ENCODE data around the gene ZMYM5. TPM values are rescaled to one million over a fixed set of nuclear protein-coding genes. Genes with fewer than 3 reads are reported as not detected.
"Not testable (repeated sequence)": the region's sequence is repeated elsewhere in the genome, so short reads cannot be mapped to it uniquely, and the experiment has no call there.

The ZMYM5 gene
- total RNA-seq, result 10 to 100 TPM; 23.6 to 29.0 TPM

DNA sequence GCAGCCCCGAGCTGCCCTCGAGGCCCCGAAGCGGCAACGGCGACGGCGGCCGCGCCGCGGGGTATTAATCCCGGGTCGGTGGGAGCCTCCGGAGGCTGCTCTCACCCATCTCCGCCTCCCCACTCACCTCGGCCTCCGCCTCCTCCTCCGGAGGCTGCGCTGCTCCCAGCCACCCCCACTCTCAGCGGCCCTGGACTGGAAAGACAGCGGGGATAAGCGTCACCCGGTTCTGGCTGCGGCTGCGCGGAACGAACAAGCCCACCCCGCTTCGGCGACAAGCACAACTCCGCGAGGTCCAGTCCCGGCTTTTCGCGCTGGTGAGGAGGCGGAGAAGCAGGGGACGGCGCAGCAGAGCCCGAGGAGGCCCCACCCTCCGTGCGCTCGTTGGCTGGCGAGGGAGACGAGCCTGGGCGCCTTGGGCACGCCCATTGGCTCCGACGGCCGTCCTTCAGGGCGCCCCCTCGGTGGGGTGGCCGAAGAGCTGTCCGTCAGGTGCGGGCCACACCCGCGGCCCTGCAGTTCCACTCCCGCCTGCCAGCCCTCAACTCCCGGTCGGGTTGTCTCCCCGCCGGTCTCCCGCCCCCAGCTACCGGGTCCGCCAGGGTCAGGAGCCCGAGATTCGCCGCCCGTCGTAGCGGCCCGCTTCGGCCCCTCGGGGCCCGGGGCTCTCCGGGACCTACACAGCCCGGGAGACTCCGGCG, at the start of gene ZMYM5:
Gene ZMYM5 (minus strand): TSS at position 327 of the 701 bp plus-strand sequence. CDS start 11,469 bp downstream, outside the sequence.
- H3K36me3 Mint-ChIP-seq (ENCODE audit: insufficient read depth in 2 of 2), result peaks cover 9 to 10% of the 10 kb centered on the region in 2 donors
- peak within 1 kb of the TSS; percentile 97 to 99 for H3K4me3 Mint-ChIP-seq
- H3K27me3 Mint-ChIP-seq (ENCODE audit: low read depth), result no peaks in the 10 kb centered on the region
- ATAC-seq (replicated peaks in 1 of 2), result peak; percentile 89
- DNase-seq, result peak; percentile 97 to 99
- no peaks in the 10 kb centered on the region for H3K9me3 Mint-ChIP-seq
- peaks cover 28% of the 10 kb centered on the region for H3K4me1 Mint-ChIP-seq (ENCODE audit: low read depth)
- H3K27ac Mint-ChIP-seq, result peak within 1 kb of the TSS; percentile 97

- Mint-ChIP-seq H3K27me3 (ENCODE audit: low read depth) (no peaks in the 10 kb centered on the region), H3K9me3 (peaks cover 0 to 2% of the 10 kb centered on the region in 2 donors)
Measured at GRCh38 chr13:19910336-19911072, 47.1 kb upstream of the ZMYM5 start.

DNA sequence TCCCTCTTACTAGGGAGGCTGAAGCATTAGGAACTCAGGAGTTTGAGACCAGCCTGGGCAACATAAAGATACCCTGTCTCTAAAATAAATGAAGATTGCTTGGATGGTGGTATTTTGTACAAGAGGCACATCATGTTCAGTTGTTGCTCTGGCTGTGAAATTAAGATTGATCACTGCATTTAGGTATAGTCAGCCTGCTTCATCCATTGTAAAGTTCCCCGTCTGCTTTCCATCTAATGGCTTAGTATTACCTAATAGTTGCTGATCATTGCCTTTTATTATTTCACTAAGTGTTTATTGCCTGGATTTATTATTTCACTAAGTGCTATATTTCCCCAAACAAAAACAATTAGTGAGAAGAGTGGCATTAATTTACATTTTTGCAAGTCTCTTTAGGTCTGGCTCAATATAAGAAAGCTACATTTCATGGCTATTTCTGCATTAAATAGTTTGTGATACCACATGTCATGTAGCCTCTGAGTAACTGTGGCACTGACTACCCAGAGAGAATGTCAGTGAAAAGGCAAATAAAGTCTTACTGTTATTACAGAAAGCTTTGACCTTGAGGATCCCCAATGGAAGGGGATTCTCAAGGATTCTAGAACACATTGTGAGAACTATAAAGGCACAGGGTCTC, 45.0 kb upstream of the ZMYM5 start:
- Mint-ChIP-seq H3K27ac (no peak overlapping the region), H3K4me3 (no peak overlapping the region), H3K4me1 (ENCODE audit: low read depth) (no peaks in the 10 kb centered on the region), H3K36me3 (ENCODE audit: insufficient read depth in 2 of 2) (no peaks in the 10 kb centered on the region), H3K9me3 (no peaks in the 10 kb centered on the region), H3K27me3 (ENCODE audit: low read depth) (no peaks in the 10 kb centered on the region)
- no peak for ATAC-seq (replicated peaks in 1 of 2)
- no peak for DNase-seq

More at GRCh38 chr13:19910336-19911072, 47.1 kb upstream of the ZMYM5 start:
- H3K36me3 Mint-ChIP-seq (ENCODE audit: insufficient read depth in 2 of 2), result no peaks in the 10 kb centered on the region
- no peak overlapping the region for H3K27ac Mint-ChIP-seq
- H3K4me3 Mint-ChIP-seq, result no peak overlapping the region
- H3K4me1 Mint-ChIP-seq (ENCODE audit: low read depth), result no peaks in the 10 kb centered on the region
- ATAC-seq (replicated peaks in 1 of 2) (no peak), DNase-seq (no peak)

- H3K4me3 Mint-ChIP-seq; H3K9me3 Mint-ChIP-seq; ATAC-seq (replicated peaks in 1 of 2); H3K27me3 Mint-ChIP-seq (ENCODE audit: low read depth); H3K36me3 Mint-ChIP-seq (ENCODE audit: insufficient read depth in 2 of 2); DNase-seq; H3K27ac Mint-ChIP-seq; H3K4me1 Mint-ChIP-seq (ENCODE audit: low read depth): not testable (repeated sequence)
Measured at GRCh38 chr13:19905487-19906195, 42.2 kb upstream of the ZMYM5 start.

DNA sequence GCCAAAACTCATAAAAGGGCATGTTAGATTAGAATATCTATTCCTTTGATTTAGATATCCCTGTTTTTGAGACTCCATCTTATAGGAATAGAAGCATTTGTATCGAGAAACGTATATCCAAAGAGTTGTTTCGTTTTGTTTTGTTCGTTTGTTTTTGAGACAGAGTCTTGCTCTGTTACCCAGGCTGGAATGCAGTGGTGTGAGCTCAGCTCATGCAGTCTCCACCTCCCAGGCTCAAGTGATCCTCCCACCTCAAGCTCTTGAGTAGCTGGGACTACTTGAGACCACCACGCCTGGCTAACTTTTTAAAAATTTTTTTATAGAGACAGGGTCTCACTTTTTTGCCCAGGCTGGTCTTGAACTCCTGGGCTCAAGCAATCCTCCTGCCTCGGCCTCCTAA, 26.6 kb upstream of the ZMYM5 start:
- ATAC-seq (replicated peaks in 1 of 2) (no peak), DNase-seq (no peak)
- Mint-ChIP-seq H3K36me3 (ENCODE audit: insufficient read depth in 2 of 2) (no peaks in the 10 kb centered on the region), H3K4me3 (no peak overlapping the region), H3K27ac (no peak overlapping the region), H3K9me3 (no peaks in the 10 kb centered on the region), H3K4me1 (ENCODE audit: low read depth) (no peaks in the 10 kb centered on the region), H3K27me3 (ENCODE audit: low read depth) (no peaks in the 10 kb centered on the region)

GRCh38 chr13:19888799-19889198, 25.4 kb upstream of the ZMYM5 start:
- Mint-ChIP-seq H3K27ac (no peak overlapping the region), H3K9me3 (no peaks in the 10 kb centered on the region), H3K27me3 (ENCODE audit: low read depth) (no peaks in the 10 kb centered on the region), H3K4me3 (no peak overlapping the region), H3K36me3 (ENCODE audit: insufficient read depth in 2 of 2) (no peaks in the 10 kb centered on the region), H3K4me1 (ENCODE audit: low read depth) (no peaks in the 10 kb centered on the region)
- ATAC-seq (replicated peaks in 1 of 2), result no peak
- DNase-seq, result no peak

GRCh38 chr13:19882231-19882630, 18.8 kb upstream of the ZMYM5 start:
- no peaks in the 10 kb centered on the region for H3K4me1 Mint-ChIP-seq (ENCODE audit: low read depth)
- H3K27me3 Mint-ChIP-seq (ENCODE audit: low read depth), result no peaks in the 10 kb centered on the region
- H3K4me3 Mint-ChIP-seq, result no peak overlapping the region
- H3K9me3 Mint-ChIP-seq, result no peaks in the 10 kb centered on the region
- H3K27ac Mint-ChIP-seq, result no peak overlapping the region
- ATAC-seq (replicated peaks in 1 of 2) (no peak), DNase-seq (no peak)
- H3K36me3 Mint-ChIP-seq (ENCODE audit: insufficient read depth in 2 of 2), result no peaks in the 10 kb centered on the region

DNA sequence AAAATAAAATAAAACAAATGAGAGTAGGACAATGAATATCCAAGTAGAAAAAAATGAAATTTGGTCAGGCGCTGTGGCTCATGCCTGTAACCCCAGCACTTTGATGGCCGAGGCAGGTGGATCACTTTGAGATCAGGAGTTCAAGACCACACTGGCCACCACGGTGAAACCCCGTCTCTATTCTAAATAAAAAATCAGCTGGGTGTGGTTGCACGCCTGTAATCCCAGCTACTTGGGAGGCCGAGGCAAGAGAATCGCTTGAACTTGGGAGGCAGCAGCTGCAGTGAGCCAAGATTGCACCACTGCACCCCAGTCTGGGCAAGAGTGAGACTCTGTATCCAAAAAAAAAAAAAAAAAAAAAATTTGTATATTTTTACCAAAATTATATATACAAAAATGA, 18.2 kb upstream of the ZMYM5 start:
- Mint-ChIP-seq H3K4me3 (no peak overlapping the region), H3K9me3 (no peaks in the 10 kb centered on the region), H3K36me3 (ENCODE audit: insufficient read depth in 2 of 2) (no peaks in the 10 kb centered on the region), H3K27ac (no peak overlapping the region), H3K27me3 (ENCODE audit: low read depth) (no peaks in the 10 kb centered on the region), H3K4me1 (ENCODE audit: low read depth) (no peaks in the 10 kb centered on the region)
- ATAC-seq (replicated peaks in 1 of 2) (no peak), DNase-seq (no peak)

DNA sequence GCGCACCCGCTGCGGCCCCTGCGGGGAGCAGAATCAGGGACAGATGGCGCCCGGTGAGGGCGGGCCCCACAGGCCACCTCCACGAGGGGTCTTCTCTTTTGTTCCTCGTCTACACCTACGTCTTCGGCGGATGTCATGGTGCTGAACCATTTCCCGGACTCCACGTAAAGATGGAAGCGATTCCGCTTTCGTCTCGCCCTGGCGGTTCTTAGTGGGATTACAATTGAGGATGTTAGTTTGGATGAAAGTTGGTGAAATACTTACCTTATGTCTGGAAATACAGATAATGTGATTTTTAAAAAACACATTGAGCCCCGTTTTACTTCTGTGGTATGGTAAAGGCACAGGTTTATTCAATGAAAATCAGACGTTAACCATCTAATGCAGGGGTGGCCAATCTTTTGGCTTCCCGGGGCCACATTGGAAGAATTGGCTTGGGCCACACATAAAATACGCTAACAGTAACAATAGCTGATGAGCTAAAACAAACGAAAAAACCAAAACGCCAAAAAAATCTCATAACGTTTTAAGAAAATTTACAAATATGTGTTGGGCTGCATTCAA, 1.4 kb upstream of the ZMYM5 start:
- Mint-ChIP-seq H3K36me3 (ENCODE audit: insufficient read depth in 2 of 2) (peaks cover 4 to 8% of the 10 kb centered on the region in 2 donors), H3K9me3 (no peaks in the 10 kb centered on the region), H3K27ac (peak overlapping the region; percentile 86), H3K4me3 (peak overlapping the region; percentile 85 to 92), H3K4me1 (ENCODE audit: low read depth) (peaks cover 28% of the 10 kb centered on the region), H3K27me3 (ENCODE audit: low read depth) (no peaks in the 10 kb centered on the region)
- ATAC-seq (replicated peaks in 1 of 2), result peak; percentile 2 to 7
- peak; percentile 75 to 76 for DNase-seq

DNA sequence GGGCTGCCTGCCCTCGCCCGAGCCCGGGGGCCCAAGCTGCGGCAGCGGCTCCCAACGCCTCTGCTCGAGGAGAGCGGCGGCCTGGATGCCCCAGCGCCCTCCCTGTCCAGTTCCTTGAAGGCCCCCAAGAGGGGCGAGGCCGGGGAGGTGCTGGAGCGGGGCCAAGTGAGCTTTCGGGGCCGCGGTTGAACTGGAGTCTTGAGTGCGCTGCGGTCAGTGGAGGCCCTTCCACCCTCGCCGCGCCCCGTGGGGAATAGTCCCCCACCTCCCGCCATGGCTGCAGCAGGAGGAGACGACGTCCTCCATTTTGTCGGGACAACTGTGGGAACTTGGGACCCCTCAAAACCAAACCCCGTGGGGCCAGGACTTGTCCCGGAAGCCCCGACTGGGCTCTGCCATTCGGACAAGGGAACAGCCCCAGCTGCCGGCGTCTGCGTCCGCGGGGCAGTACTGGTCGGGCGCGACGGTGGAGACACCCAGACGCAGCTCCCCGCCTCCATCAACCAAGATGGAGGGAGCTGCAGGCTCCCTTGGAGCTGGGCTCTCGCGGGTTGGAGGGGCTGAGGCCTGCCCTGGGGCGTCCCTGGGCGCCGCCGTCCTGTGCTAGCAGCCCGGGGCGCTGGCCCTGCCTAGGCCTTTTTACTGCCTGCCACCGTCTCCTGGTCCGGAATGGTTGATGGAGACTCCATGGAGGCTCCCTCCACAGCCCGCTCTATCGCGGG, 736 bp upstream of the ZMYM5 start:
- ATAC-seq (replicated peaks in 1 of 2), result peak; percentile 26 to 33
- Mint-ChIP-seq H3K36me3 (ENCODE audit: insufficient read depth in 2 of 2) (peaks cover 4 to 8% of the 10 kb centered on the region in 2 donors), H3K27me3 (ENCODE audit: low read depth) (no peaks in the 10 kb centered on the region), H3K9me3 (no peaks in the 10 kb centered on the region), H3K4me3 (peak overlapping the region; percentile 85 to 92), H3K4me1 (ENCODE audit: low read depth) (peaks cover 28% of the 10 kb centered on the region), H3K27ac (peak overlapping the region; percentile 86)
- peak; percentile 72 for DNase-seq

DNA sequence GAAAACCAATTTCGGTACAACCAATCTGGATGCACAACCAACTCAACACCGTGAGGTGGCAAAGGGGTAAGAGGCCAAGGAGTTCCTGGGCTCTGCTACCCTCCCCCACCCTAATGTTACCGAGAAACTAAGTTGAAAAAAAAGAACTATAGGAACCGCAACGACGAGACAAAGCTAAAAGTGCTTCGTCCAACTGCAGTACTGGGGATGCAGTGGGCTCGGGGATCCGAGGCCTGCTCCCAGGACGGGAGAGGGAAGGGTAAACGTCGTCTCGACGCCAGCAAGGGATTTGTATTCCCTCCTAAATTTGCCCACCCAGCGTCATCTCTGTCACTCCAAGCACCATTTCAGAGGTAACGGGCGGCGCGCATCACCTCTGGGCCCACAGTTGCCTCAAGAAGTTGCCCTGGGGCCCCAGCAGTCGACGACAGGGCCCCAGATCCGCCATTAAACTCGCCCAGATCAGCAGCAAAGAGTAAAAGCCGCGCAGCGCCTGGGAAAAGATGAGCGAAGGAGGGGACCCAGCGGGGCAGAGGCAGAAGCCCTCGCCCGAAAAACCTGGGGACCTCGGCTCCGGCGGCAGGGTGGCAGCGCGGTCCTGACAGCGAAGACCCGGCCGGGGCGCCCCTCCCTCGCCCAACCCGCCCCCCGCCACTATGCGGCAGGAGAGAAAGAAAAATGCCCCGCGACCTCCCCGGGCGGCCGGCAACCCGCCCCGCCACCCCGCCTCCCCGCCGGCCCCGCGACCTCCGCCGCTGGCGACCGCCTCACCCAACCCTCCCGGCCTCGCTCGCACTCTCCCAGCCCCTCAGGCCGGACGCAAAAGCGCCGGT, 752 bp downstream of the ZMYM5 start:
- no peaks in the 10 kb centered on the region for H3K27me3 Mint-ChIP-seq (ENCODE audit: low read depth)
- H3K4me1 Mint-ChIP-seq (ENCODE audit: low read depth), result peaks cover 22% of the 10 kb centered on the region
- H3K9me3 Mint-ChIP-seq, result no peaks in the 10 kb centered on the region
- ATAC-seq (replicated peaks in 1 of 2) (peak; percentile 0 to 4), DNase-seq (peak; percentile 55 to 63)
- peak overlapping the region; percentile 97 to 99 for H3K4me3 Mint-ChIP-seq
- peaks cover 10 to 12% of the 10 kb centered on the region in 2 donors for H3K36me3 Mint-ChIP-seq (ENCODE audit: insufficient read depth in 2 of 2)
- peak overlapping the region; percentile 97 for H3K27ac Mint-ChIP-seq
